Dedifferentiated amniotic fluid mesenchymal stem cell (primary cell): ENCODE results near the gene MEIOB.
"Not testable (repeated sequence)": the region's sequence is repeated elsewhere in the genome, so short reads cannot be mapped to it uniquely, and the experiment has no call there.

Experiments
- DNase-seq: peaks from one replicate; pipeline ENCODE4 v3.0.0-alpha.2; 2016; ENCODE audit errors: extremely low spot score

Gene MEIOB

DNA sequence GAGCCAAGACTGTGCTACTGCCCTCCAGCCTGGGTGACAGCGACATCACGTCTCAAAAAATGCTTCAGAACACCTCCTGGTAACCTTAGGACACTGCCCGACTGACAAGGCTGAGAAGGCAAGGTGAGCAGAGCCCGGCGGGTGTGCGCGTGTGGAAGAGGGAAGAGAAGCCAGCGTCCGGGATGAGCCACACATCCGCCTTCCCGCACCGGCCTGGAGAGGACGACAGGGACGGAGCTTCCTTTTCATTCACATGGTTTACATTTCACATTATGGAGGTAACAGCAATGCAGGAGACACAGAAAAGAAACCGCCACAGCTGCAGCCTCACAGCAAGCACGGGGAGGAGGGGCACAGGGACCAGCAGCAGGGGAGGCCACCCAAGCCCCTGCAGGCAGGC is 61.9 kb downstream of the MEIOB start:
- DNase-seq, result no peak

DNA sequence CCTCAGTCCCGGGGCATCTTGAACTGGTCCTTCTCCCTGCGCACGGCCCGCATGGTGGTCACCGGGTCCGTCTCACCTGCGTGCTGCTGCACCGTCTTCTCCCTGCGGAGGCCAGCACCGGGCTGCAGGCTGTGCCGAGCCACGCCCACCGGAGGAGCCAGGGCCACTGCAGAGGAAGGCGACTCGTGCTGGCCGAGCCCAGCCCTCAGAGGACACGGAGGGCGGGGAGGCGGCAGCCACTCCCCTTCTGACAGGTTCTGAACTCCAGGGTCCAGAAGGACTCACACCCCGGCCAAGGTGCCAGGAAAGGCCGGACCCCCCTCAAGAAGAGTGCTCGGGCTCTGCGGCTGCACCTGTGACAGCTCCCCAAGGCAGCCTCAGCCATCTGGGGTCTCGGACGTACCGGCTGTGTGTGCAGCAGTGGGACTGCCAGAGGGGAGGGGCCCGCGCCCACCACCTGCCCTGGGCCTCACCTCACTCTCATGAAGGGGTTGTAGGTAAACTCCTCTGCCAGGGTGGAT is 62.6 kb downstream of the MEIOB start:
- no peak for DNase-seq

DNA sequence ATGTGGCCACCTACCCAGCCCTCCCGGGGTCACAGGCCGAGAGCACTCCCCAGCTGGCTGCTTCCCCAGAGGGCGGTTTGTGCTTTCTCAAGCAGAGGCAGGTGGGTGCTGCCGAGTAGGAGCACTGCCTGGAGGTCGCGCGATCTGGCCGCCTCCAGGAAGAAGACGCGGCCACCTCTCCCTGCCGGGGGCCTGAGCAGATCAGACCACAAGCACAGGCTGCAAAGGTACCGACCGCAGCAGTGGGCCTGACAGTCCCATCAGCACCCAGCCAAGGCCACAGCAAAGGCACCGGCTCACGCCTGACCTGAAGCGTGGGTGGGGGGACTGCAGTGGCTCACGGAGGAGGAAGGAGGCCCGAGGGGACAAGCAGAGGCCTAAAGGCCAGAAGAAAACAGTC is 63.3 kb downstream of the MEIOB start:
- no peak for DNase-seq

DNA sequence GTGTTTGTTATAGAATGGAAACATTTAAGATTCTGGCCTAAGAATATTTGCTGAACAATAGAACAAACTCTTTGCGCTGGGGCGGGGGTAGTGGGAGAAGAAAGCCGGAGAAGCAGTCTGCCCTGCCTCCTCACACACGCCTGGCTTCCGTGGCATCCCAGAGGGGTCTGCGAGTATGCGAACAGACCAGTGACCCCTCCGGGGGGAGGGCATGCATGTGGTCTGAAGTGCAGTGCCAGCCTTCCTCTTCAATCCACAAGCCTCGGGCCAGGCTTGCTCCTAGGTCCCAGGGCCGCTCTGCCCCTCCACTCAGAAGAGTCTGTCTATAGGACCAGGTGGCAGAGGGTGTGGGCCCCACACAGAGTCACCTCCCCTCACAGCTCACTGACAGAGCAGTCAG is 64.3 kb downstream of the MEIOB start:
- DNase-seq, result no peak

DNA sequence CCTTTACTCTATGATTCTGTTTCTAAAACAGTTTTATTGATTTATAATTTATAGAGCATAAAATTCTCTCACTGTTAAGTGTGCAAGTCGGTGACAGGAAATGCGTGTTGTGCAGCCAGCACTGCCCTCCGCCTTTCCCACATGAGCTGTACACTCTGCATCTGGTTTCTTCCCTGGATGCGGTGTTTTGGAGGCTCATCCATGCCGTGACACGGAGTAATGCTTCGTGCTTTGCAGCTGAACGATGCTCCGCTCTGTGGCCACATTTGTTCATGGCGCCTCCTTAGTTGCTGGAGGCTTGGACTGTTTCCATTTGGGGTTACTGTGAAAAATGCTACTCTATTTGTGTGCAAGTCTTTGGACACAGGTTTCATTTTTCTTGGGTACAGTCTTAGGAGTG is 71.3 kb downstream of the MEIOB start:
- DNase-seq, result no peak

DNA sequence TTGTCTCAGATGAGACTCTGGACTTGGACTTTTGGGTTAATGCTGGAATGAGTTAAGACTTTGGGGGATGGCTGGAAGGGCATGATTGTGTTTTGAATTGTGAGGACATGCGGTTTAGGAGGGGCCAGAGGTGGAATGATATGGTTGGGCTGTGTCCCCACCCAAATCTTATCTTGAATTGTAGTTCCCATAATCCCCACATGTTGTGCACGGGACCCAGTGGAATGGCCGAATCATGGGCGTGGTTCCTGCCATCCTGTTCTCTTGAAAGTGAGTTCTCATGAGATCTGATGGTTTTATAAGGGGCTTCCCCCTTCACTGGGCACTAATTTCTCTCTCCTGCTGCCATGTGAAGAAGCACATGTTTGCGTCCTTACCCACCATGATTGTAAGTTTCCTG is 72.7 kb downstream of the MEIOB start:
- DNase-seq, result not testable (repeated sequence)

DNA sequence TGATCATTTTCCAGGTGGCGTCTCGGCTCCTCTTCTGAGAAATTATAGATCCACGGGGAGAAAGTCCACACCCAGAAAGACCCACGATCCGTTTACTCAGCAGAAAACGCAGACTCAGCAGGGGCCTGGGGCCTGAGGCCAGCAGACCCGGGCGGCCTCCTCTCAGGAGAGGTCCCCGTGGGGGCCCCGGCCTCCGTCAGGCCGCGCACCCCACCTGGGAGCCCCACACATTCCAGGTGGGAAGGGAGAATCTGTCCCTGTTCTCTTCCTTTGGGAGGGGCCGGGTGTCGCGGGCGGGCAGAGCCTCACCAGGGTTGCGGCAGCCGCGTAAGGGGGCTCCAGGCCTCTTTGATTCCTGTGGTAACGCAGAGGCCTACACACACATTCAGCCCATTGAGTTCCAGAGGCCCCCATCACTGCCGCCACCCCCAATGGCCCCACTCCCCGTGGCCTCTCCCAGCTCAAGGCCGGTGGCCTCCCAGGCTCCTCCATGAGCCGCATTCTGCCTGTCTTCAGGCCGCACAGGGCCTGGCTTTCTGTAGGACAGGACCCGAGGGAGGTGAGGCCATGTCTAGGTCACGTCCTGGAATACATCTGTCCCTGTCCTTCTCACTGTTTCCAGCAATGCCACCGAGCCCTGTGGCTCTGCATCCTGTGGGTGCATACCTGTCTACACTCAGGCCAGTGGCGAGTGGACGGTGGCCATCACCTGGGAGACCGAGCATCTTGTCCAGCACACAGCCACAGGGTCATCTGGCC is 76.9 kb downstream of the MEIOB start:
- no peak for DNase-seq

DNA sequence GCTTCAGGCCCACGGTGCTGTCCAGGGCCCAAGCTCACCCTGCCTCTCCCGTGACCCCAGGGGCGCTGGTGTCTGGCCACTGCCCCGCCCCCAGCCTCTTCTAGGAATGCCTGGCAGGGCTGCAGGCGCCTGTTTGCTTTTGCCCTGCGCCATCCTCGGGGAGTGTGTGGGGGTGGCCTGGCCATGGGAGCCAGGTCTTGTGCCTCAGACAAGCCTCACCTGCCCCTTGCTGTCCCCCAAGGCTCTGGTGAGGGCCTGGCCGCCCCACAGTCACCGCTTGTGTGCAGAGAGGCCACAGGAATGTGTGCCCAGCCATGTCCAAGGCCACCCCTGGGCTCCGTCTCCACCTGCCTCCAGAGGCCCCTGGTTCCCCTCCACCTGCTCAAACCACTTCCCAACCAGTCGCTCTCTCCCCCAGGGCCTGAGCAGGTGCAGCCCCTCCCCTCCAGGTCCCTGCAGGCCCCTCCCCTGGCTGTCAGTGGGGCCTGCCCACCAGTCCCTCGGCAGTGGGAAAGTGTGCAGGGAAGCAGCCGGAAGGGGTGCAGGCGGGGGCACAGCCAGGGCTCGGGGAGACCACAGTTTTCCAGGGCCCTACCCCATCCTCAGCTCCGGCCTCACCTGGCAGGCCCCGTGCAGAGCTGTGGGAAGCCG is 77.6 kb downstream of the MEIOB start:
- DNase-seq, result no peak

DNA sequence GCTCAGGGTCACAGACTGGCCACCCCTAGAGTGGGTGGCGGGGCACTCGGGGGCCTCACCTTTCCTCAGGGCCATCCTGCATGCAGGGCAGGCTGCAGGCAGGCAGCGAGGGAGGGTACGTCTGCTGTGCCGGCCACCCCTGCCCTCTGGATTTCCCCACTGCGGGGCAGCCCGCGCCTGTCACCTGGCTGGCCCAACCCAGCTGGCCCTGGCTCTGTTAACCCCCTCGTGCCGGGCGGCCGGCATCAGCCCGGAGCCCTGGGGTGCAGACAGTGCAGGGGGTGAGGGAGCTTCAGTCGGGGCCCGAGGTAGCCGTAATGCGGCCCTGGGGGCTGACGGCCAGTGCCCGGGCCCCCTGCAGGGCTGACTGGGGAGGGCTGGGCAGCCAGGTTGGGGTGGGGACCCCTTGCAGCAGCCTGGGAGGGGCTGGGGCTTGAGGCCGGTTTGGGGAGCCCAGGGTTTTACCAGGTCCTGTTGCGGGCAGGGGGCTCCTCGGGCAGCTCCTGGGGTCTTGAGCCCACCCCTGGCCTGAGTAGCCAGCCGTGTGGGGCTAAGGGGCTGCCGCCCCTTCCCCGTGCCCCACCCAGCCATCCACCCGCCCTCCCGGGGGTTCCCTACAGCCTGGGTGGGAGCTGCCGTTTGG is 78.3 kb downstream of the MEIOB start, which contains the start of gene IGFALS:
TSS of gene IGFALS (minus strand) at position 128 of the 643 bp plus-strand sequence. CDS start at position 75, 53 bp downstream.
- DNase-seq, result no peak

DNA sequence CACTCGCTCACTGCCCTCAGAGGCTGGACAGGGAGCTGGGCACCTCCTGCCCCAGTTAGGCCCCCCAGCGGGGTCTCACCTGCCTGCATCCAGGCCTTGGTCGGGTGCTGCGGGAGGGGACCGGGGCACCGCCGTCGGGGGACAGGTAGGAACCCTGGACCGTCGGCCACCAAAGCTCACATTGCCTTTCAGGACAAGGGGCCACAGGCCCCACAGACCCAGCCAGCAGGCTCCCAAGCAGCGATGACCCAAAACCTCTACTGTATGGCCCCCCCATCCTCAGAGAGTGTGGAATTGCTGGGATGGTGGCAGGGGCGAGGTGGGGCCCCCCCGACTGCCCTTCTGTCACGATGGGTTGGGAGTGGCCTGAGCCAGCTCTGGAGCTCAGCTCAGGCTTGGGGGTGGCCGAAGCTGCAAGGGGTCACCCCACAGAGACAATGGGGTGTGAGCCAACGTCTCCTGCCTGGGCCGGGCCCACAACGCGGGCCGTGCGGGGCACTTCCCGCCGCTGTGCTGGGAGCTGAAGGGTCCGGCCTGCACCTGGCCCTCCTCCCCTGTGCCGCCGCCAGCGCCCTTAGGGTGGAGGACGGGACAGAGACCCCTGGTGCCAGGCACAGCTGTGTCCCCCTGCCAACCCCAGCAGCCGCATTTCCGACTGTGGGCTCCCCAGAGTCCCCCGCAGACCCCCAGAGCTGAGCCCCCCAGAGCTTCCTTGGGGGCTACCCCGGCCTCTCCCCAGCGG is 79.0 kb downstream of the MEIOB start:
- DNase-seq, result no peak

DNA sequence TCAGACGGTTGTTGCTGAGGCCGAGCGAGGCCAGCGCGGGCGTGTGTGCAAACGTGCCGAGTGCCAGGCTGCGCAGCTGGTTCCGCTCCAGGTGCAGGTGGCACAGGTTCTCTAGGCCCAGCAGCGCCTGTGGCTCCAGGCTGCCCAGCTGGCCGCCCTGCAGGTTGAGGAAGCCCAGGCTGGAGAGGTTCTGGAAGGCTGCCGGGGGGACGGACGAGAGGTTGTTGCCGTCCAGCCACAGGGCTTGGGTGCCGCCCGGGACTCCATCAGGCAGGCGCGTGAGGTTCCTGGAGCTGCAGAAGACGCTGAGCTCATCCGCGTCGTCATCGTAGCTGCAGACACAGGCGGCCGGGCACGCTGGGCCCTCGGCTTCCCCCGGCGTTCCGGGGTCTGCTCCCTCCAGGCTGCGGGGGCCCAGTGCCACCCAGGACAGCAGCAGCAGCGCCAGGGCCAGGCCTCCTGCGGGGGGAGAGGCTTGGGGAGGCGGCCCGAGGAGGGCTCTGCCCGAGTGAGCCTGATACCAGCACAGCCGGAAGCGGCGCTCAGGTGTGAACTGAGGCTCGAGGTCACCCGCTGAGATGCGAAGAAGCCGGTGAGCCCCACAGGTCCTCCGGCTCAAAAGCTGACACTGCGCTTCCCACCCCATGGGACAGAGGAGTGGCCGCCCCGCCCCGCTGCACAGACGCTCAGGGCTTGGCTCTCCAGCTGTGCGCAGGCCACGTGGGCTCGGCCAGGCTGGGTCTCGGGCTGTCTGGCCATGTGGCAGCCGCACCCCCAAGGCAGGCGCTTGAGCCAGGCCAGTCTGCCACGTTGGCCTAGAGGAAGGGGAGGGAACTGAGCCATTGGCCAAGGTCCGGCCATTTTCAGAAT is 79.8 kb downstream of the MEIOB start:
- no peak for DNase-seq

DNA sequence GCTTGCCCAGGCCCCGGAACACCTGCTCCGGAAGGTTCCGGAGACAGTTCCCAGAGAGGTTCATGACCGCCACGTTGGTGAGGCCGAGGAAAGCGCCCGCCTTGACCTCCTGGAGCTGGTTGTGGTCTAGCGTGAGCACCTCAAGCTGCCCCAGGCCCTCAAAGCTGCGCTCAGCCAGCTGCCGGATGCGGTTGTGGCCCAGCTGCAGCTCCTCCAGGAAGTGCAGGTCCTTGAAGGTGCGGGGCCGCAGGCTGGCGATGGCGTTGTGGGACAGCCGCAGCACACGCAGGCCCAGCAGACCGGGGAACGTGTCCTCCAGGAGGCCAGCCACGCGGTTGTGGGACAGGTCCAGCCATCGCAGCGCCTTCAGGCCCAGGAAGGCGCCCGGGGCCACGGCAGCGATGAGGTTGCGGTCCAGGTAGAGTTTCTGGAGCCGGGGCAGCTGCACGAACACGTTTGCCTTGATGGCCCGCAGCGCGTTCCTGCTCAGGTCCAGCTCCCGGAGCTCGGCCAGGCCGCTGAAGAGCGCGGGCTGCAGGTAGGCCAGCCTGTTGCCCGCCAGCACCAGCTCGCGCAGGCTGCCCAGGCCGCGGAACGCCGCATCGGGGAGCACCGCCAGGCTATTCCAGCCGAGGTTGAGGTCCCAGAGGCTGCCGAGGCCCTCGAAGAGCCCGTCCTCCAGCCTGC is 80.6 kb downstream of the MEIOB start:
- no peak for DNase-seq

DNA sequence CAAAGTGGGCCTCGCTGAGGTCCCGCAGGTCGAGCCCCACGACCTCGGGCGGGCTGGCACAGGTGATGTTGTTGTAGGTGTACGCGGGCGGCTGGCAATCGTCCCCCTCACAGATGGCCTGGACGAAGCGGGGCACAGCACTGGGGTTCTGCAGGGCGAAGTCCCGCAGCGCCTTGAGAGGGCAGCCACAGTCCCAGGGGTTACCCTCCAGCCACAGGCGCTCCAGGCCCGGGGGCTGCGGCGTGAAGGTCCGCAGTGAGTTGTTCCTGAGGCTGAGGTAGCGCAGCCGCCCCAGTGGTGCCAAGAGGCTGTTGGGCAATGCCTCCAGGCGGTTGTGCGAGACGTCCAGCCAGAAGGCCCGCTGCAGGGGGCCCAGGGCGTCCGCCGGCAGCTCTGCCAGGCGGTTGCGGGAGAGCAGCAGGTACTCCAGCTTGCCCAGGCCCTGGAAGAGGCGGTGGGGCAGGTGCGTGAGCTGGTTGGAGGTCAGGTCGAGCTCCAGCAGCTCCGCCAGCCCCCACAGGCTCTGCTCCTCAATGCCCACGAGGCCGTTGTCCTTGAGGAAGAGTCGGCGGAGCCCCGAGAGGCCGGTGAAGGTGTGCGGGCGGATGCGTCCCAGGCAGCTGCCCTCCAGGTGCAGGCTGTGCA is 81.2 kb downstream of the MEIOB start:
- no peak for DNase-seq

DNA sequence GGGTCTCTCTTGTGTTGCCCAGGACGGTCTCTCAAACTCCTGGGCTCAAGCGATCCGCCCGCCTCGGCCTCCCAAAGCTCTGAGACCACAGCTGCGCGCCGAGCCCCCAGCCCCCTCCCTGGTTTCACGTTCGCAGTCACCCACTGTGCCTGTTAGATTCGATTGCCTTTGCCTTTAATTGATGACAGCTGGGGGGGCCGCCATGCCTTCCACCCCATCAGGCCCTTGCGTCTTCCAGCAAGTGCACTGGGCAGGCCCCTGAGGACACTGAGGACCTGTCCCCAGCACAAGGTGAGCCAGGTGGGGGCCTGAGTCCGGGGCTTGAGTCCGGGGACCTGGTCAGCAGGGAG is 81.7 kb downstream of the MEIOB start:
- DNase-seq, result no peak

DNA sequence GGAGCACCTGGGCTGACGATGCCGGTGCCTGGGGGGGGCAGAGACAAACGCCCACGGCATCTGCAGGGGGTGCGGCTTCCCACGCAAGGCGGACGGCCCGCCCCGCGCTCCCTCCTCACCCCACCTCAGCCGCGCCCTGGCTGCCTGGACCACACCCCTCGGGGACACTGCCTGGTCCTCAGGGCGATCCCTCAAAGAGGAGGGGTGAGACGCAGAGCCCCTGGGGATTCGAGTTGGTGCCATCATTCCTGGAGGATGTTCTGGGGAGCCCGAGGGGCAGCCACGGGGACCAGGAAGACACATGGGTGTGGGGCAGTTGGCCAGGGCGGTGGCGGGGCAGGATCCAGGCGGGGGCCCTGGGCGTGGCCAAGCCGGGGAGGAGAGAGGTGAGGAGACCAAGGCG is 82.3 kb downstream of the MEIOB start:
- no peak for DNase-seq

DNA sequence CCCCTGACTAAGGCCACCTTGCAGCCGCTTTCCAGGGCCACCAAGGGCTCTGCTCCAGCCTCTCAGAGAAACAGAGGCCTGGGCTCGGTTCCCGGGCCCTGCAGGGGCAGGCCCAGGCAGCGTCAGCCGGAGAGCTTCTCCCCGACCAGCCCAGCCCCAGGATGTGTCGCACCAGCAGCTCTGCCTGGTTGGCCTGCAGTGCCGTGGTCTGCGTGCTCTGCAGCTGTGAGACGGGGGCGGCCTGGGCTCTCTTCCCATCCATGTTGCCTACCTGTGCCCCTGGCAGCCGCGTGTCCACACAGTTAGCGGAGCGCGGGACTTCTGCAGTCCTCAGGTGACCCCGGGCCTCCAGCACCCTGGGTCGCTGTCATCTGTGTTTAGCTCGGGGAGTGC is 83.3 kb downstream of the MEIOB start:
- no peak for DNase-seq

DNA sequence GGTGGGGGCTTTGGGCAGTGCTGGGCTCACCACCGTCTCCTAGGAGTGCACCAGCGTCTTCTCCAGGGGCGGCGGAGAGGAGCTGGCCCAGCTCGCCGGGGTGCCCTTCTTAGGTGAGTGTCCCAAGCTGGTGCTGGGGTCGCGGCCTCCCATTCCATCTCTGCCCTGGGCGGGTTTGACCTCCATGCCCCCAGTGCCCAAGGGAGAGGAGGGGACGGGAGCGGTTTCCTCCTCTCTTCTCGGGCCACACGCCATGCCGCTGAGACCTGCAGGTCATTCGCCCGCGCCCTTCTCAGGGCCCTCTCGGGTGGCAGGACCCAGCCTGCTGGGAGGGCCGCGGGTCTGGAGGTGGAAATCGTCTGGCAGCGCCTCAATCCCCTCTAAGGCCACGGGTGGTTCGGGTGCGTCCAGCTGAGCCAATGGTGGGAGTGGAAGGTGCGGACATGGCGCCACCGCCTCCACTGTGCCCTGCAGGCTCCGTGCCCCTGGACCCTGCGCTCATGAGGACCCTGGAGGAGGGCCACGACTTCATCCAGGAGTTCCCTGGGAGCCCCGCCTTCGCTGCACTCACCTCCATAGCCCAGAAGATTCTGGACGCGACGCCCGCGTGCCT is 83.8 kb downstream of the MEIOB start:
- no peak for DNase-seq

DNA sequence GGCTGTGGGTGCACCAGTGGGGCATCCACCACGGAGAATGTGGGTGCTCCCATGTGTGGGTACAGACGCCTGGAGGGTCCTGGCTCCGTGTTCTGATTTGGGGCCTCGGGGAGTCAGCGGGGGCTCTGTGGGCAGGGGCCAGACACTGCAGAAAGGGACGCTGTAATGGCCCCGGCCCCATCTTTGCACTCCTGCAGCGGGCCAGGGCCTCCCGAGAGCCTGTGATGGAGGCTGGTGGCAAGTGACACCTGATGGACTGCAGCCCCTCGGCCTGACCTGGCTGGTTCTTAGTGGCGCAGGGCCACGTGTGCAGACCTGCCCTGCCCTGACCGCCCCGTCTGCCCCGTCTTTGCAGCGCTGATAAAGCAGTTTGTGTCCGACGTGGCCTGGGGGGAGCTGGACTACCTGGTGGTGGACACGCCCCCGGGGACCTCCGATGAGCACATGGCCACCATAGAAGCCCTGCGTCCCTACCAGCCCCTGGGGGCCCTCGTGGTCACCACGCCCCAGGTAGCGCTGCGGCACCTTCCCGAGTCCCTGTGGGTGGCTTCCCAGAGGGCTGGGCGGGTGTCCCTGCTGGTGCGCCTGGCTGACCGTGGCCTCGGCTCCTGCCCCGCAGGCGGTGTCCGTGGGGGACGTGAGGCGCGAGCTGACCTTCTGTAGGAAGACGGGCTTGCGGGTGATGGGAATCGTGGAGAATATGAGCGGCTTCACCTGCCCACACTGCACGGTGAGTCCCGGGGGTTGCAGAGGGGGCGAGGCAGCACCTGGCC is 84.5 kb downstream of the MEIOB start:
- DNase-seq, result no peak

DNA sequence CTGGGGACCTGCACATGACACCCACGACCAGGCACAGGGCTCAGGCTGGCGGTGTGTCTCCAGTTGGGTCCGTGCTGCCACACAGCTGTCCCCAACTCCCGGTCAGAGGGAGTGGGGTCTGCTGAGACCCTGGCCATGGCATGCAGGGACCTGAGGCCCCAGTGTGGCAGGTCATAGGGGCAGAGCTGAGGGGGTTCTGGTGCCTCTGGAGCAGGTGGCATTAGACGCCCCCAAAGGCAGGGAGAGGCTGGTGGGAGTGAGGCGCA is 85.0 kb downstream of the MEIOB start:
- no peak for DNase-seq
